ENCODE measurements around the gene KDELR1.

- TF ChIP-seq CTCF (IDR thresholded peaks at IDR 0.05): peak in 3 of 4 experiments; percentile 35 to 77 (median 55)
- no peak for TF ChIP-seq POLR2AphosphoS5 (IDR thresholded peaks at IDR 0.05)
- TF ChIP-seq EP300 (IDR thresholded peaks at IDR 0.05): no peak
Measured at GRCh38 chr19:48351341-48351752, 40.0 kb downstream of the KDELR1 start.

Measured in gastroesophageal sphincter (tissue), 3 donors.